GM12878 (cell line): Measurements from ENCODE around the gene ARID3A. TPM values are rescaled to one million over a fixed set of nuclear protein-coding genes. Genes with fewer than 3 reads are reported as not detected.

ENCODE experiments used
- ATAC-seq: fragments of 200-7000 bp; cut with Tn5 transposase; 3 replicates; pipeline ENCODE4 v1.9.1; 2020; ENCODE audit warnings: mild to moderate bottlenecking, moderate library complexity
- BruUV-seq: library from RNA; stranded (reverse); fragments of 400-500 nt; replicated peaks from 2 replicates; lab custom pipeline; 2021; lab: Mats Ljungman, UMichigan
- CTCF ChIA-PET: fragments of 300-600 bp; sonication (Branson Sonifier 250); formaldehyde crosslinking; extraction: SDS; loops from one replicate; lab custom pipeline; 2021; ENCODE audit warnings: inconsistent platforms; lab: Yijun Ruan, JAX
- POLR2A ChIA-PET: fragments of 350-600 bp; formaldehyde crosslinking; extraction: SDS; loops from one replicate; lab custom pipeline; 2021; ENCODE audit warnings: inconsistent platforms; lab: Charles Lee
- RAD21 ChIA-PET: fragments of 300-600 bp; sonication (Branson Sonifier 250); formaldehyde crosslinking; loops from one replicate; lab custom pipeline; 2023; ENCODE audit warnings: antibody characterized with exemption; ENCODE audit not compliant: unreplicated experiment; lab: Charles Lee
- SMC1A ChIA-PET: fragments of 300-600 bp; sonication (Branson Sonifier 250); formaldehyde crosslinking; loops from one replicate; lab custom pipeline; 2023; ENCODE audit not compliant: unreplicated experiment, uncharacterized antibody; lab: Charles Lee
- DNase-seq: peaks from one replicate; pipeline ENCODE4 v3.0.0-alpha.2; 2011; ENCODE audit warnings: low read depth, low spot score
- FAIRE-seq: peaks from 3 replicates; lab custom pipeline; 2011; peaks lifted over from hg19 to GRCh38; lab: Jason Lieb, UNC
- H2AFZ ChIP-seq: 2 replicates; pipeline ENCODE4 v1.6.0; 2011; ENCODE audit warnings: low read depth, low read length, control low read depth; ENCODE audit not compliant: control insufficient read depth
- H3K27ac ChIP-seq: 2 replicates; pipeline ENCODE4 v1.5.1; 2011; ENCODE audit warnings: control low read depth; ENCODE audit not compliant: control insufficient read depth, insufficient read depth
- H3K27me3 ChIP-seq, 2 experiments: replicated peaks in 1 of 2; 2 replicates each; pipeline versions ENCODE4 v1.6.0 to v1.6.1; 2011; ENCODE audit warnings: low read length in 1 of 2; ENCODE audit not compliant: control insufficient read depth in 2 of 2, insufficient read depth in 2 of 2
- H3K36me3 ChIP-seq, 2 experiments: 2 replicates each; pipeline ENCODE4 v1.5.1; 2011; ENCODE audit warnings: low read length in 1 of 2; ENCODE audit not compliant: control insufficient read depth in 2 of 2, insufficient read depth in 2 of 2
- H3K4me1 ChIP-seq: 2 replicates; pipeline ENCODE4 v1.6.1; 2011; ENCODE audit warnings: mild to moderate bottlenecking, low read length, moderate library complexity, mixed read lengths; ENCODE audit not compliant: control insufficient read depth, insufficient read depth
- H3K4me2 ChIP-seq: 2 replicates; pipeline ENCODE4 v1.6.0; 2011; ENCODE audit warnings: control low read depth; ENCODE audit not compliant: control insufficient read depth, insufficient read depth
- H3K4me3 ChIP-seq: fragments of 200-600 bp; sonication (generic); 2 replicates; pipeline ENCODE4 v1.5.1; 2016
- H3K79me2 ChIP-seq: 2 replicates; pipeline ENCODE4 v1.6.0; 2011; ENCODE audit warnings: low read length; ENCODE audit not compliant: control insufficient read depth, insufficient read depth
- H3K9ac ChIP-seq: 2 replicates; pipeline ENCODE4 v1.8.0; 2011; ENCODE audit warnings: low read length, control low read depth, mixed read lengths; ENCODE audit not compliant: control insufficient read depth, insufficient read depth
- H3K9me3 ChIP-seq: replicated peaks from 3 replicates; pipeline ENCODE4 v1.5.1; 2011; ENCODE audit warnings: mild to moderate bottlenecking, low read length; ENCODE audit not compliant: control insufficient read depth, insufficient read depth
- H4K20me1 ChIP-seq: 2 replicates; pipeline ENCODE4 v1.6.0; 2011; ENCODE audit not compliant: control insufficient read depth, insufficient read depth
- E2F4 ChIP-seq: IDR thresholded peaks from 2 replicates; pipeline ENCODE4 v1.6.1; 2012; ENCODE audit warnings: low read depth, low read length, improper control_type of control experiment
- IKZF1 ChIP-seq: fragments of 450-650 bp; conservative IDR thresholded peaks from 2 replicates; pipeline ENCODE4 v1.6.1; 2017; ENCODE audit warnings: antibody characterized with exemption, mild to moderate bottlenecking
- IKZF2 ChIP-seq, 2 experiments: fragments of 450-650 bp; IDR thresholded peaks; 2 replicates each; pipeline ENCODE4 v1.6.1; 2017; ENCODE audit warnings: mild to moderate bottlenecking in 2 of 2, moderate library complexity in 2 of 2
- KLF5 ChIP-seq: fragments of 450-650 bp; IDR thresholded peaks from 2 replicates; pipeline ENCODE4 v1.6.1; 2014; ENCODE audit warnings: mild to moderate bottlenecking; ENCODE audit not compliant: partially characterized antibody
- MLLT1 ChIP-seq: fragments of 450-650 bp; IDR thresholded peaks from 2 replicates; pipeline ENCODE4 v1.6.1; 2016; ENCODE audit warnings: mild to moderate bottlenecking
- MTA3 ChIP-seq: IDR thresholded peaks from 2 replicates; pipeline ENCODE4 v1.6.1; 2012; ENCODE audit warnings: low read length, inconsistent platforms, borderline replicate concordance
- PML ChIP-seq: IDR thresholded peaks from 2 replicates; pipeline ENCODE4 v1.6.1; 2012; ENCODE audit warnings: low read length, inconsistent platforms
- POLR2A ChIP-seq: IDR thresholded peaks from 2 replicates; pipeline ENCODE4 v1.6.1; 2011; ENCODE audit warnings: low read depth, mild to moderate bottlenecking, low read length
- POU2F2 ChIP-seq: IDR thresholded peaks from 3 replicates; pipeline ENCODE4 v1.6.1; 2011; ENCODE audit warnings: low read depth, mild to moderate bottlenecking, low read length, borderline replicate concordance
- SIN3A ChIP-seq: IDR thresholded peaks from 2 replicates; pipeline ENCODE4 v1.6.1; 2012; ENCODE audit warnings: low read depth, low read length, improper control_type of control experiment
- SP1 ChIP-seq: IDR thresholded peaks from one replicate; pipeline ENCODE4 v1.6.1; 2011; ENCODE audit warnings: low read depth, low read length
- STAT3 ChIP-seq: IDR thresholded peaks from 2 replicates; pipeline ENCODE4 v1.6.1; 2011; ENCODE audit warnings: low read depth, low read length, improper control_type of control experiment
- TAF1 ChIP-seq: IDR thresholded peaks from 2 replicates; pipeline ENCODE4 v1.6.1; 2011; ENCODE audit warnings: mild to moderate bottlenecking, low read depth, low read length, borderline replicate concordance
- WRNIP1 ChIP-seq: IDR thresholded peaks from 2 replicates; pipeline ENCODE4 v1.6.1; 2011; ENCODE audit warnings: low read depth, low read length, improper control_type of control experiment, borderline replicate concordance
- YY1 ChIP-seq: IDR thresholded peaks from 2 replicates; pipeline ENCODE4 v1.6.1; 2011; ENCODE audit warnings: low read depth, mild to moderate bottlenecking, low read length
- WGBS: methylation state at CpG from one replicate; pipeline ENCODE4 v1.1.6; 2016; ENCODE audit warnings: low lambda C conversion rate; ENCODE audit not compliant: insufficient replicate concordance, insufficient coverage; ENCODE audit errors: missing lambda C conversion rate; 5-methylcytosine and 5-hydroxymethylcytosine counted together
- in situ Hi-C: fragments of 300-500 bp; cut with MboI; formaldehyde crosslinking; loops from 9 replicates; pipeline ENCODE4 v1.14.3; 2018; ENCODE audit warnings: mixed read lengths
- intact Hi-C: fragments of 100-400 bp; cut with micrococcal nuclease; formaldehyde crosslinking; loops from one replicate; pipeline ENCODE4 v1.14.2; 2022; ENCODE audit not compliant: unreplicated experiment
- polyA plus RNA-seq, 11 experiments: library from polyadenylated mRNA; depleted of rRNA in 4 of 11; unstranded in 6 of 11; stranded (reverse) in 5 of 11; fragments of >200 nt; fragmentation: Nextera tagmentation in 4 of 11; fragmentation: Illumina TruSeq in 1 of 11; extraction: Ambion mirVana in 4 of 11; extraction: Trizol in 1 of 11; gene quantifications; 1 replicate in 1 of 11; 2 replicates in 10 of 11; pipeline versions ENCODE4 v1.2.1 to v1.2.3, GENCODE V29; 2011 to 2016; ENCODE audit warnings: inconsistent platforms in 2 of 11, missing spikeins in 2 of 11, low read depth in 1 of 11
- total RNA-seq, 4 experiments: library from RNA; depleted of rRNA in 3 of 4; stranded (reverse); fragments of >200 nt in 3 of 4; fragmentation: Illumina TruSeq in 1 of 4; extraction: Trizol in 1 of 4; gene quantifications; 2 replicates each; pipeline versions ENCODE4 v1.2.1 to v1.2.3, GENCODE V29; 2013 to 2021

ARID3A gene
- total and polyA plus RNA-seq, 10 of the 15 experiments (the other 5 are each of a cell fraction or from before 2014, with no cell fraction given), result 0.76 to 70.0 (median 16.7) TPM

- Histone ChIP-seq H3K4me2 (no peak overlapping the region), H3K36me3 (peaks cover 3 to 6% of the 10 kb centered on the region in 2 experiments; a peak in 3 of 4 replicates), H3K4me3 (peak overlapping the region; percentile 99), H3K27me3 (no peaks in the 10 kb centered on the region), H3K79me2 (peaks cover 49% of the 10 kb centered on the region), H4K20me1 (no peaks in the 10 kb centered on the region), H3K9ac (peak overlapping the region; percentile 97), H3K4me1 (peaks cover 11% of the 10 kb centered on the region), H3K9me3 (no peaks in the 10 kb centered on the region), H3K27ac (peak overlapping the region; percentile 96), H2AFZ (no peak overlapping the region)
- no peak for ATAC-seq
- DNase-seq, result no peak
- FAIRE-seq, result no peak
- SMC1A ChIA-PET, result no interaction called here
- intact Hi-C loops (loop anchor here (10.0 kb wide), 1 partner anchor 318 kb away; the partner anchor contains the start of genes ATP5F1D and MIDN), in situ Hi-C loops (no loop called here)
- WGBS, result 1% methylated on average over 25 of the region's 52 CpGs
- CTCF ChIA-PET, result interaction anchor here (0.6 kb wide), 1 partner anchor 56 kb away, joined by 3 read pairs; no protein-coding TSS in a partner anchor
- RAD21 ChIA-PET, result interaction anchor here (1.0 kb wide), 1 partner anchor 57 kb away, joined by 3 read pairs; no protein-coding TSS in a partner anchor
- BruUV-seq, result no TSS peak
- TF ChIP-seq MTA3 (no peak), POLR2A (peak; percentile 3; the same call in 1 of the 2 replicates), YY1 (0 out of 2 replicates have a peak, but pooled peaks have one; percentile 33), POU2F2 (peak; percentile 93), KLF5 (no peak), STAT3 (no peak), SIN3A (peak; percentile 36; the same call in 1 of the 2 replicates), TAF1 (0 out of 2 replicates have a peak, but pooled peaks have one; percentile 36), MLLT1 (0 out of 2 replicates have a peak, but pooled peaks have one; percentile 3), PML (no peak), E2F4 (no peak), IKZF1 (no peak), IKZF2 (IDR thresholded peaks at IDR 0.05) (0 out of 4 replicates have a peak, but pooled peaks of 1 of the 2 experiments have one; percentile 14), WRNIP1 (no peak), SP1 (peak; percentile 33)
- POLR2A ChIA-PET, result interaction anchor here (0.8 kb wide), 1 partner anchor 10 kb away, joined by 3 read pairs; no protein-coding TSS in a partner anchor
These were observed 935 bp downstream of the ARID3A start for GRCh38 chr19:926589-927350.
